NCI-H146 treated with DMSO at 0.1 percent for 48 hours (cell line): ENCODE data around the gene DEFB114.

Experiments
- DNase-seq: peaks from one replicate; lab custom pipeline; 2025; ENCODE audit not compliant: unreplicated experiment; lab: John Stamatoyannopoulos, UW

DEFB114 gene

GRCh38 chr6:49937017-49937416 is 26.9 kb downstream of the DEFB114 start:
- no peak for DNase-seq

GRCh38 chr6:49935387-49935786 is 28.6 kb downstream of the DEFB114 start:
- no peak for DNase-seq

DNA sequence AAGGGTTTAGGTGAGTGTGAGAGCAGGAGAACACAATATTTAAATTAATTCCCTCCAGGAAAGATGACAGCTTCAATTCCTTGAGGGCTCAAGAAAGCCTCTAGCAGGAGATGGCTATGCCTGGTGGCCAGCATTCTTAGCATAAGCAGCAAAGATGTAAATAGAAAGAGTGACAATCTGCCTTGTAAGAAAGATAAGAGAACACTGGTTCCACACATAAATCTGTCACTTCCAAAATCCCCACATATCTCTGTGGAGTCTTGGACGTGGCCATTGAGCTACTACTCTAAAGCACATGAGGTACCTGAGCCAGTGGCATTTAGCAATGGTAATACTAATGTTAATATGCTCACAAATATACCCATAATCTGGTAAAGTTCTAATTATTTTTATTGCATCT is 29.2 kb downstream of the DEFB114 start:
- DNase-seq = no peak

- DNase-seq = no peak
Measured at GRCh38 chr6:49933526-49933925, 30.4 kb downstream of the DEFB114 start.

DNA sequence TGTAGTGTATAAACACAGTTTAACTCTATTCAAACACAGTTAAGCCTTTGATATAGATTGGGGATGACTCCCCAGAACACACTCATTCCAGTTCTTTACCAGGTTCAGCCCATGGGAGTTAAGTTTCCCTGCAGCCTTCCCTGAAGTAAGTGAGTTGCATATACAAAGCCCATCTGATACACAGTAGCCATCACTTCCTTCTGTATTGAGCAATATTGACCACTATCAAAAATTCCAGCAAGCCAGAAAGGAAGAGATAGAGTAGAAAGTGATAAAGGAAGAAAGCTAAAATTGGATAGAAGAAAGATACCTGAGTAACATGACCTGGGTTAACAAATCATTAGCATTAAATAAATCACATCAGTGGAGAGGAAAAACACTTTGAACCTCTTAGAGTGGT is 34.6 kb downstream of the DEFB114 start:
- no peak for DNase-seq

GRCh38 chr6:49923826-49924225 is 40.1 kb downstream of the DEFB114 start:
- no peak for DNase-seq

DNA sequence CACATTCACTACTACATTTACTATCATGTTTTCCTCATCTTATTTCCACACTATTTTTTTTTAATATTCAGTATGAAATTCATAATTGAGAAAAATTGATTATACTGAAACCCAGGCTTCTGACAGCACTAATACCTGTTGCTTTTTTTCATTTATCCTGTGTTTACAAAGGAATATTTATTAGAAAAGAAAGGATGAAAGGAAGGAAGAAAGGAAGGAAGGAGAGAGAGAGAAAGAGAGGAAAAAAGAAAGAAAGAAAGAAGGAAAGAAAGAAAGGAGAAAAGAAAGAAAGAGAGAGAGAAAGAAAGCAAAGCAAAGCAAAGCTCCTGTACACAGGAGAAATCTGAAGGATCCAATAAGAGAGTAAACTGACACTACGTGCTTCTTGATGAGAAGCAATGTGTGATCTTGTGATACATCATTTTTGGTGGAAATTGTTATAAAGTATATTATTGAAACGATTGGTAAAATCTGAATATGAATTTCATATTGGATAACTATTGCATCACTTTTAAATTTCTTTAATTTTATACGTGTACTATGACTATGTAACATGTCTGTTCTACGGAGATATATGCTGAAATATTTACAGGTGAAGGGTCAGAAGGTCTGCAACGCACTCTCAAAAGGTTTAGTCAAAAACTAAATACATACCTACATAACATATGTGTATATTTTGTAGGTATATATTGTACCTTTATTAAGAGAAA is 43.9 kb downstream of the DEFB114 start:
- DNase-seq = no peak

- DNase-seq = no peak
Measured at GRCh38 chr6:49919261-49919660, 44.7 kb downstream of the DEFB114 start.

- DNase-seq = no peak
Measured at GRCh38 chr6:49918787-49919186, 45.2 kb downstream of the DEFB114 start.

DNA sequence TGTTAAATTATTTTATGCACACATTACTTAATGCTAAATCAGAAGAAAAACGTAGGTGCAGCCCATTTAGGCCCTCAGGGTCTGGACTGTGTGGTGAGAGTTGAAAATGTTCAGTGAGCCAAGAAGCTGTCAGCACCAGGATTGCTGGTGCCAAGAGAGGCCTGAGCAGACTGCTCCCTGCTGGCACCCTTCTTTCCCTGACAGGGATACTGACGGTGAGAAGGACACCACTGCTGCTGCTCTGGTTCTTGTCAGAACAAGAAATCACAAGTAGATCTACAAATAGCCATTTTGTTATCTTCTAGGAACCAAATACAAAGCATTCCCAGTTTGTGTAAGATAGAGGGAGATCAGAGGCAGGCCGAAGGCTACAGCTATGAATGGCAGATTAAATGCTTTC is 48.9 kb downstream of the DEFB114 start:
- DNase-seq = no peak

DNA sequence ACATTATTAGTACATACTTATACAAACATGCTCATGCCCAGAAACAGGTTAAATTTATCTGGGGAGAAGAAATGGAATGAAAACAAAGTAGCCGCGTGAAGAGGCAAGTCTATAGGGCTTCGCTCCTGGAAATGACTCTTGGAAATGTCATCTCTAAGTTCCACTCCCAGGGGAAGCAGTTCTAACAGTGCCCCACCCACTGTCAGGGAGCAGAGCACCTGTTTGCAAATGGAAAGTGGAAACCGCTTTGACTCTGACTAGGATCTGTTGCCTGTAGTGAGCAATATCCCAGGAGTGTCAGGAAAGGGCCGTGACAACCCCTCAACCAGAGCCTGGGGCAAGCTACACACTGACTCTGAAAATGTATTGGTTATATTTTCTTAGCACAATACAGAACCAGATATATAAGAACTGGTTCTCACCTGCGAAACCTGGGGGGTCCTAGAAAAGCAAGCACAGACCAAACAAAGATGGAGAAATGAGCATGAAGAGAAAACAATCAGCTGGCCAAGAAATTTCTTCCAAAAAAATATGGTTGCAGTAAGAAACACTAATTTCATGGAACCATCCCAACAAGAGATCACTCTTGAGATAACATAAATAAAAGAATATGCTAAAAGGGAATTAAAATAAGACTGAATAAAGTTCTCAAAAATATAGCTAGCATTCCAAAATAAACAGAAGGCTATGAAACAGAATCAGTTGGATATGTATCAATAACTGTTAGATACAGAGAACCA is 50.2 kb downstream of the DEFB114 start:
- no peak for DNase-seq

DNA sequence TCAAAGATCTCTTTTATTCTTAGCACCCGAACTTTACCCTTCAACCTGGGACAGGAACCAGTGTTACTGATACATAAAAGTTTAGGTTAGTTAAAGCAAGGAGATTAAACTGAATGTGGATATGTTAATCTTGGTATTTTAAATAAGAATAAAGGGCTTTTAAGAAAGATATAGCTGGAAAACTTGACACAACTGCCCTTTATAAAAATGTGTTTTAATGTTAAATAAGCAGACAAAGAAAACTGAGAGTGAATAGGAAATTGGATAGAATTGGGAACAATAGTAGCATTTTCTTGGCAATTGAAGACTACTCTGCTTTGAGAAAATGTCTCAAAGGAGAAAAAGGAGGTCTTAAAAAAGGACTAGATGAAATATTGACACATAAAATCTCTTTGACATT is 51.8 kb downstream of the DEFB114 start:
- no peak for DNase-seq

GRCh38 chr6:49911252-49911651 is 52.7 kb downstream of the DEFB114 start:
- DNase-seq = no peak
